Activated naive CD8-positive, alpha-beta T cell treated with anti-CD3 and anti-CD28 coated beads, Interleukin-2, amount 50 U/mL, for 24 hours (primary cell): Measurements from ENCODE around the gene TMEM38B.
A peak's percentile ranks its signal among the peaks of the same experiment; 100 is the strongest.

Experiments
- ATAC-seq: fragments of 150-1000 bp; cut with Tn5 transposase; one replicate; pipeline ENCODE4 v1.10.0; 2021
- DNase-seq: peaks from one replicate; pipeline ENCODE4 v3.0.0; 2021
- H3K27ac Mint-ChIP-seq: one replicate; pipeline ENCODE4 v1.8.0; 2021; ENCODE audit warnings: mild to moderate bottlenecking, mixed read lengths
- H3K27me3 Mint-ChIP-seq: one replicate; pipeline ENCODE4 v1.8.0; 2021; ENCODE audit warnings: mixed read lengths
- H3K36me3 Mint-ChIP-seq: one replicate; pipeline ENCODE4 v1.8.0; 2021; ENCODE audit warnings: low read depth, mixed read lengths
- H3K4me1 Mint-ChIP-seq: one replicate; pipeline ENCODE4 v1.8.0; 2021; ENCODE audit warnings: mixed read lengths
- H3K4me3 Mint-ChIP-seq: one replicate; pipeline ENCODE4 v1.8.0; 2021; ENCODE audit warnings: mild to moderate bottlenecking, moderate library complexity, mixed read lengths
- H3K9me3 Mint-ChIP-seq: one replicate; pipeline ENCODE4 v1.8.0; 2021; ENCODE audit warnings: mixed read lengths

TMEM38B gene

DNA sequence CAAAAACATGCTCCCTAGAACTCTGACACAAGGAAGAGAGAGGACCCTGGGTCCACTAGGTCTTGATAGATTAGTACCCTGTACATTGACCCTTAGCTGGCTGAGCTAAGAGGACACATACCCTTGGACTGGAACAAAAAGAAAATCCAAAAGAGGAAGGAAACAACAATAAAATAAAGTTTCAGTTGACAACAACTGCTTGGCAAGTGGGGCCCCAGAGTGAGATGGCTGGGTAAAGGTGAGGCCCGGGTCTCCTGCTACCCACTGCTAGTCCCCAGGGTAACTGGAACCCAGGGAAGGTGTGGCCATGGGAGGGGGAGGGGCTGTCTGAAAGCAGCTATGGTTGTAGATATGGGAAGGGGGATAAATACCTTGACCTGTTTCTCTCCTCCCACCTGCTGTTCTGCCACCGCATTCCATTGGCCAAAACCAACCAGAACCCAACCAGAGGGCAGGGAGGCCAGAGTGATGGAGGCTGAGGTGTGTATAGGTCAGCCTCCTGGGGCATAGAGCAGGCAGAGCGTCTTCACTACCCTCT lies 20.4 kb upstream of the TMEM38B start:
- DNase-seq (no peak), ATAC-seq (no peak)
- Mint-ChIP-seq H3K9me3 (no peaks in the 10 kb centered on the region), H3K27ac (no peak overlapping the region), H3K27me3 (no peaks in the 10 kb centered on the region), H3K4me3 (no peak overlapping the region), H3K36me3 (no peaks in the 10 kb centered on the region), H3K4me1 (no peaks in the 10 kb centered on the region)

DNA sequence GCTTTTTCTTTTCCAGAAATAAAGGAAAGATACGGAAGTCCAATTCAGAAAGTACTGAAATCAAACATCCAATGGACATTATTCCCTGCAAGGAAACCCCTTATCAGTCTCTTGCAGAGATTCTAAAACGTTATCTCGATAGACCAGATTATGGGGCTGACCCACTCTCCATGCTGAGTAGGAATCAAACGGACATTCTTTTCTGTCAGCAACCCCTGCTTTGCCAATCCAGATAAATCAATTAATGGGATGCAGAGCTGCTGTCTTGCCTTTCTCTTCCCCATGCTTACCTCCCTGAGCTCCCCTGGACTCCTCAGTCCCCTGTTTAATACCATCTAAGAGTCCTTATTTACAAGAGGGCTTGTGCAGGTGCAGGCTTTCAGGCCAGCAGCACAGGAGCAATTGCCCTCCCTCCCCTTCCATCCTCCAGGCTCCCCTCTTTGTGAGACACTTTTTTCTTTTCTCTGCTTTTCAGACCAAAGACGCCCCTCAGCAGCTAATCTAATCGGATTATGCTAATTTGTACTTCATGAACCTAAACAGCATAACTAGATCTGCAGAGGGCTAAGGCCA lies 17.9 kb upstream of the TMEM38B start:
- no peaks in the 10 kb centered on the region for H3K27me3 Mint-ChIP-seq
- H3K4me3 Mint-ChIP-seq = no peak overlapping the region
- no peaks in the 10 kb centered on the region for H3K4me1 Mint-ChIP-seq
- no peak overlapping the region for H3K27ac Mint-ChIP-seq
- no peaks in the 10 kb centered on the region for H3K9me3 Mint-ChIP-seq
- DNase-seq (no peak), ATAC-seq (no peak)
- no peaks in the 10 kb centered on the region for H3K36me3 Mint-ChIP-seq

DNA sequence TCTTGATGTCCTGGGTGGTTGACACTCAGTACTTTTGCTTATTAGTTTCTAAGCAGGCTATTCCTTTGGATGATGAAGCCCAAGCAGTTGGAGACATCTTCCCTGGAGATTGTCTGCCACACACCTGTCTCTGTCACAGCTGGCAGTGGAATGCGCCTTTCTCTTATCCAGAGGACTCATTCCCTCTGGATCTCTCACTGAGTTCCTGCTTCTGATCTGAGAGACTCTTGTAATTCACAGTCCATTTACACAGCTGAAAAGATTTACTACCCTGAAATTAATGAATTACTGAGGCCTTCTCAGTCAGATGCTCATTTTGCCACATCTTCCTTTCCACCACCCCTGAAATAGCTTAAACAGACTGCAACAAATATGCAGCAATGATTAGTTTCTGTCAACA lies 16.2 kb upstream of the TMEM38B start:
- H3K4me1 Mint-ChIP-seq = no peaks in the 10 kb centered on the region
- H3K4me3 Mint-ChIP-seq = no peak overlapping the region
- H3K36me3 Mint-ChIP-seq = no peaks in the 10 kb centered on the region
- H3K27ac Mint-ChIP-seq = no peak overlapping the region
- ATAC-seq (no peak), DNase-seq (no peak)
- H3K9me3 Mint-ChIP-seq = no peaks in the 10 kb centered on the region
- no peaks in the 10 kb centered on the region for H3K27me3 Mint-ChIP-seq

DNA sequence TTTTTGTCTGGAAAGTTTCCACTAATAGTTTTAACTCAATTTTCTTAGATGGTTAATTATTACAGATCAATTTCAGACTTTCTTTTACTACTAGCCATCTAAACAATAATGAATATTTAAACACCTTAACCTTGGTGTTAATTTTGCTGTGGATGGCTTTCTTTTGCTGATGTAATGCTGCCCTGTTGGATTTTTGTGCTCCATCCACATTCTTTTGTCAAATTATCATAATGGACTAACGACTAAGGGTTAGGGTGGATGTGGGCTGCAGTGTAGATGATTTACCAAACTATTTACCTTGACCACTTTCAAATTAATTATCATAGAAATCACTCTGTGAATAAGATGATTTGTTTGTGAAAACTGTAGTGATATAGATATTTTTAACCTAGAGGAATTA lies 15.6 kb upstream of the TMEM38B start:
- H3K27me3 Mint-ChIP-seq = no peaks in the 10 kb centered on the region
- no peak for DNase-seq

DNA sequence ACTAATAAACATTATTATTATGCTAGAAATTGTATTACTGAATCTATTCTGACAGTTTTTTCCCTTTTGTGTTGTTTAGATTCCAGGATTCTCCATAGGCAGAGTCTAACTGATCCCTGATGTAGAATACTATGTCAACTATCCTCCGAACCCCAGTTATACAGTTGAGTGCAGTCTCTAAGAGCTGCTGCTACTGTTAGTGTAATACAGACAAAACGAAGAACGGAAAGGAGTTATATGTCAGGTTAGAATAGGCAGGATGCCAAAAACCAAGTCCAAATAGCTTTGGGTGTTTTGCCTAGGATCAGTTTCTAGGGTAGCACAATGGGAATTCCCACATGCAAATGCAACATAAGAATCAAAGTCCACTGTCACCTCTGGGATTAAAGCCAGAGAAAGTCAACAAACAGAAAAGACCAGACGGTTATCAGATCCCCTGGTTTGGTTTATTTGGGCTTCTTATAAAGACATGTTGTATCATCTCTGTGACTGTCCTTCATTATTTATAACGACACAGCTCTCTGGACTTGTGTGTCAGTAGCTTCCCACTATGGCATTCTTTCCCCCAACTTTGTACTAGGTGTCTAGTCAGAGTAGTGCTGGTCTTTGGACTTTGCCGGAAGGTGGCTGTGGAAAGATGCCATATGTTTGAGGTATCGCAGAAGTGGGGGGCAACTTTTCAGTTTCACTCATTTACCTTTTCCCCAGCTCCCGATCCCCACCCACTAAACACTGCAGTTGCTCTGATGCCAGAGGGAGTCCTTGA lies 14.9 kb upstream of the TMEM38B start:
- H3K4me3 Mint-ChIP-seq = no peak overlapping the region
- no peak overlapping the region for H3K27ac Mint-ChIP-seq
- ATAC-seq (no peak), DNase-seq (no peak)
- H3K4me1 Mint-ChIP-seq = no peaks in the 10 kb centered on the region
- no peaks in the 10 kb centered on the region for H3K9me3 Mint-ChIP-seq
- no peaks in the 10 kb centered on the region for H3K36me3 Mint-ChIP-seq
- no peaks in the 10 kb centered on the region for H3K27me3 Mint-ChIP-seq

More for the DNA sequence above, 15.6 kb upstream of the TMEM38B start:
- no peaks in the 10 kb centered on the region for H3K4me1 Mint-ChIP-seq
- no peaks in the 10 kb centered on the region for H3K9me3 Mint-ChIP-seq
- H3K27ac Mint-ChIP-seq = no peak overlapping the region
- no peaks in the 10 kb centered on the region for H3K36me3 Mint-ChIP-seq
- ATAC-seq = no peak
- H3K4me3 Mint-ChIP-seq = no peak overlapping the region

DNA sequence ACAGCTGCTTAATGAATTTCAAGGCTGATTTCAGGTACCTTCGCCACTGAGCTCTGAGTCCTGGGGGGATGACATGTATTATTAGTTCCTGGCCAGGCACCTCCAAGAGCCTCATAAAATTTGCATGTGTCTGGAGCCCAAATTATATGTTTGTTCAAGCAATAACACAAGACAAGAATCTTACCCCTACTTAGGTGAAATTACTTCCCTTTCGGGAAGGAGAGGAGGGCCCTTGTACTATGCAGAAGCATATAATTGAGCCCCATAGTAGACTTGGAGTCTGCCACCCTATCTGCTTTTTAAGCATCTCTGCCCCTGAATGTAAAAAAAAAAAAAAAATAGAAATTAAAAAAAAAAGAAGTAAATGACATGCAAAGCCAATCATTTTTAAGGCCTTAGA lies 13.0 kb upstream of the TMEM38B start:
- Mint-ChIP-seq H3K9me3 (no peaks in the 10 kb centered on the region), H3K27me3 (no peaks in the 10 kb centered on the region), H3K4me3 (no peak overlapping the region), H3K27ac (no peak overlapping the region), H3K4me1 (no peaks in the 10 kb centered on the region), H3K36me3 (no peaks in the 10 kb centered on the region)
- ATAC-seq = no peak
- no peak for DNase-seq

DNA sequence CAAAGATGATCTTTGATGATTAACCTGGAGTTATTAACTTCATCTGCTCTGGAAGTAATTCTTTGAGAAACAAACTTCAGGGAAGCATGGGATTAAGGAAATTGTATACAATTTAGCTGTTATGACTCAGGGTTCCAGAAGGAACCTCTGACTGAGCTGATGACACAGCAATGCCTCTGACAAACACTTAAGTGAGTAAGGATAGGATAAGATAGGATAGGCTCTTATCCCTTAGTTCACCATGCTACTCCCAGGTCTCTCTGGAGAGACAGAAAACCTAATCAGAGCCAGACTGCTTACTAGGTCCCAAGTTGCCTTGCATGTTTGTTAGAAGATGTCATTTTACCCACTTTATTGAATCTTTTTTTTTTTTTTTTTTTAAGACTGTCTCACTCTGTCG lies 12.6 kb upstream of the TMEM38B start:
- H3K9me3 Mint-ChIP-seq = no peaks in the 10 kb centered on the region
- DNase-seq = no peak

DNA sequence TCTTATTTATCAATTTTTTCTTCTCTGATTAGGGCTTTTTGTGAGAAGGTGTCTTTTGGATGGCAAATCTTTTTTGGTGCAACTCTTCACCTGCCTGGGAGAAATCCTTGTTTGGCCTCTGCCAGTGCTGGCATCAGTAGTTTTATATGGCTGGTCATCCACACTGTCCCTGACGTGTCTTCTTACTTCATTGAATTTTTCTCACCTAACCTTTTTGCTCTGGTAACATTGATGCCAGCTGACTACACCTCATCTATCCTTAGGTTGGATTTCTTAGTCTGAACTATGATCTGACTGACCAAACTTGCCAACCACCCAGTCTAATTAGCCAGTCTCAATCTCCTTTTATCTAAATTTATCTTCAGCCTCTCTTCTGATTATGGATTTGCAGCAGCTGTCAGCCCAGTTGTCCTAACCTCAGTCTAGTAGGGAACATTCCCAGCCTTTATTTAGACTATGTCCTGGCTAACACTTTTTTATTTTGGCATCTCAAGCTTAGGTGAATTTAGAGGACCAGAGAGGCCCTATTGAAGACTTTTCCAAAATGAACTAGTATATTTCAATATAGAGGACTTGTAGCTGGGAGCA lies 10.6 kb upstream of the TMEM38B start:
- no peak for DNase-seq
- no peaks in the 10 kb centered on the region for H3K27me3 Mint-ChIP-seq
- H3K9me3 Mint-ChIP-seq = no peaks in the 10 kb centered on the region
- H3K4me3 Mint-ChIP-seq = no peak overlapping the region
- ATAC-seq = no peak
- no peaks in the 10 kb centered on the region for H3K36me3 Mint-ChIP-seq
- H3K27ac Mint-ChIP-seq = no peak overlapping the region
- no peaks in the 10 kb centered on the region for H3K4me1 Mint-ChIP-seq

More for the DNA sequence above, 12.6 kb upstream of the TMEM38B start:
- ATAC-seq = no peak
- Mint-ChIP-seq H3K27ac (no peak overlapping the region), H3K4me1 (no peaks in the 10 kb centered on the region), H3K27me3 (no peaks in the 10 kb centered on the region), H3K4me3 (no peak overlapping the region), H3K36me3 (no peaks in the 10 kb centered on the region)

DNA sequence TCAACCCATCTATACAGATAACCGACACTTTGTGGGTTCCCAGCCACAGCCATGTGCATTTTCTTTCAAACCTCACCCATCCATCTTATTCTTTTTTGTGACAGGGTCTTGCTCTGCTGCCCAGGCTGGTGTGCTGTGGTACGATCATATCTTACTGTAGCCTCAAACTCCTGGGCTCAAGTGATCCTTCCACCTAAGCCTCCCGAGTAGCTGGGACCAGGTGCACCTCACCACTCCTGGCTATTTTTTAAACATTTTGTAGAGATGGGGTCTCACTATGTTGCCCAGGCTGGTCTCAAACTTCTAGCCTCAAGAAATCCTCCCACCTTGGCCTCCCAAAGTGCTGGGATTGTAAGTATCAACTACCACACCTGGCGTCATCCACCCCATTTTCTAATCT lies 7.4 kb upstream of the TMEM38B start:
- H3K27me3 Mint-ChIP-seq = peaks cover 15% of the 10 kb centered on the region
- H3K36me3 Mint-ChIP-seq = no peaks in the 10 kb centered on the region
- H3K4me3 Mint-ChIP-seq = no peak overlapping the region
- no peak for ATAC-seq
- no peak overlapping the region for H3K27ac Mint-ChIP-seq
- no peak for DNase-seq
- H3K9me3 Mint-ChIP-seq = no peaks in the 10 kb centered on the region
- H3K4me1 Mint-ChIP-seq = no peaks in the 10 kb centered on the region

DNA sequence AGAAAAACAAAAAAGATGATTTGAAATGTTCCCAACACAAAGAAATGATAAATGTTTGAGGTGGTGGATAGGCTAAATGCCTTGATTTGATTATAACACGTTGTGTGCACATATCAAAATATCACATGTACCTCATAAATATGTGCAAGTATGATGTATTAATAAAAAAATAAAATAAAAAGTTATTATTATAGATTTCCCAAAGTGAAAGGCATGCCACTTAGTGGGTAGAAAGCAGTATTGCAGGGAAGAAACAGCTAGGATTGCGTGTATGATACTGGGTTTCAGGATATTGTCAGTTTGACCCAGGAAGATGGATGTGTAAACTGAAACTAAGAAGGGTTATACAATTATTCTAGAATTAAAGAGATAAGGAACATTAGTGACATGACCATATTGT lies 3.6 kb upstream of the TMEM38B start:
- no peak for DNase-seq
- Mint-ChIP-seq H3K9me3 (no peaks in the 10 kb centered on the region), H3K36me3 (no peaks in the 10 kb centered on the region), H3K27me3 (peaks cover 30% of the 10 kb centered on the region), H3K27ac (no peak overlapping the region), H3K4me3 (no peak overlapping the region), H3K4me1 (peaks cover 15% of the 10 kb centered on the region)
- no peak for ATAC-seq

DNA sequence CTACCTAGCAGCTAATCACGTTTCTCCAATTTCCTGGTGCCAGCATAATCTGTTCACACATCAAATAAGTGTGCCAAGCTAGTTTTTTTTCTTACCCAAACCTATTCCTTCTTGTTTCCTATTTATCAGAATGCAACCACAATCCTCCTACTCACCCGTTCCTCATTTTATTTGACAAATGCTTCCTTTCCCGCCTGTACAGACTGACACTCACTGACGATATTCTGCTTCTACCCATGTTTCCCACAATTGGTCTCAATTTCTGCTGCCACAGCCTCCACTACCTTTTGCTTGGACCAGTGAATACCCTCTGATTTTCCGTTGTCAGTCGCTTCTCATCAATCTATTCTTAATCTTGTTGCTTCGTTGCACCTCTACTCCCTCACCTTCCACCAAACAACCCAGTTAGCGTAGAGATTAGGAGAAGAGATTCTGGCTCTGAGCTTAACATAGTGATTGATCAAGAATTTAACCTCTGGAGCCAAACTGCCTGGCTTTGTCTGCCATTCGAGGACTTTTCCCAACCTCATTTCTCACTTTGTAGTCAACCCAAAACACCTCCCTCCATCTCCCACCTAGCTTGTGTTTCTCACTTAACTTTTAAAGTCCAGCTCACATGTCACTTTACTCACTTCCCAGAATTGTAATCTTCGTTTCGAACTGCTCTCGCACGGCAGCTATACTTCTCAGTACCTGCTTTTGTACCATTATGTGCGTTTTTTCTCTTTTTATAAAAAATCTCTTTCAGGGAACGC lies 729 bp upstream of the TMEM38B start:
- peaks cover 30% of the 10 kb centered on the region for H3K27me3 Mint-ChIP-seq
- H3K9me3 Mint-ChIP-seq = no peaks in the 10 kb centered on the region
- no peaks in the 10 kb centered on the region for H3K36me3 Mint-ChIP-seq
- peaks cover 18% of the 10 kb centered on the region for H3K4me1 Mint-ChIP-seq
- DNase-seq = no peak
- ATAC-seq = no peak
- H3K27ac Mint-ChIP-seq = peak overlapping the region; percentile 37
- H3K4me3 Mint-ChIP-seq = peak overlapping the region; percentile 88

DNA sequence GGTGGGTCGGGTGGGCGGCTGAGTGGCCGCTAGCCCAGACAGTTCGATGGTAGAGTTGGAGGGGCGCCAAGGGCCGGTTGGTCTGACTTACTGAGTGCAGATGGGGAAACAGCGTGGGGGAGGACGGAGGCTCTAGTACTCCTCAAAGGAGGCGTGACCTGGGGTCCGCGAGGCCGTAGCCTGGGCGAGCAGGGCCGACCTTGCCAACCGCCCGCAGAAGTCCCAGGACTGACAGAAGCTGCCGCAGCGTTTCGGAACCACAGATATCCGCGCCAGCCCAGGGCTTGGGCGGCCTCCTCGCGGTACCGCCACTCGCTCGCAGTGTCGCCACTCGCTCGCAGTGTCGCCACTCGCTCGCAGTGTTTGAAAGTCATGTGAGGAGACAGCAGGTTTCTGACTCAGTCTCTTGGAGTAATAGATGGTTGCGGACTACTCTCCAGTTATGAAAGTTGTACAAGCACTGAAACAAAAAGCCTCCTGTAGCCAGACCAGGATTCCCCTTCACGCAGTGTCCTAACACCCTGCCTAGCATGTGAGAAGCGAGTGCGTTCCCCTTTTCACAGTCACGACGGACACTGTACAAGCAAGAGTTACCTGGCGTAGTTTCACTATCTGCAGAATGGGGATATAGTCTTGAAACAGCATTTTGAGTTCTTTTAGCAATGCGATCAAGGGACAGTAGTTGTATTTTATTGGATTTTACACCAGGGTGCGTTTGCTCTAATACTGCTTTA lies 674 bp downstream of the TMEM38B start:
- DNase-seq (peak; percentile 53), ATAC-seq (peak; percentile 79)
- H3K27ac Mint-ChIP-seq = peak overlapping the region; percentile 69
- H3K9me3 Mint-ChIP-seq = no peaks in the 10 kb centered on the region
- peaks cover 27% of the 10 kb centered on the region for H3K4me1 Mint-ChIP-seq
- no peaks in the 10 kb centered on the region for H3K36me3 Mint-ChIP-seq
- peak overlapping the region; percentile 88 for H3K4me3 Mint-ChIP-seq
- peaks cover 22% of the 10 kb centered on the region for H3K27me3 Mint-ChIP-seq

DNA sequence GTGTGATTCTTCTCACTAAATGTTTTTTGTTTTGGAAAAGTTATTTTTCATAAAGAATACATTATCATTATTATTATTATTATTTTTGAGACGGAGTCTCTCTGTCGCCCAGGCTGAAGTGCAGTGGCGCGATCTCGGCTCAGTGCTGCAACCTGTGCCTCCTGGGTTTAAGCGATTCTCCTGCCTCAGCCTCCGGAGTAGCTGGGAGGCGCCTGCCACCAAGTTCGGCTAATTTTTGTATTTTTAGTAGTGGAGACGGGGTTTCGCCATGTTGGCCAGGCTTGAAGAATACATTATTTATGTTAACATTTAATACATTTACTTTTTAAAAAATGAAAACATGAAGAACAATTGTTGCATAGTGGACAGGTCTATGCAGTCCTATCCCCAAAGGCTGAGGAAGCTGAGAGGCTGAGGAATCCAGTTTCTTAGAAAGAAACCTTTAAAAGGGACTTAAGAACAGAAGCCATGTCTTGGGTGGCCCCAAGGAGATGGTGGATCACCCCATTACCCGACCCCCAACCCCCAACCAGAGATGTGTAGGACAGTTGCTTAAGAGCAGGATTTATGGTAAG lies 2.0 kb downstream of the TMEM38B start:
- H3K4me1 Mint-ChIP-seq = peaks cover 27% of the 10 kb centered on the region
- no peak overlapping the region for H3K27ac Mint-ChIP-seq
- H3K27me3 Mint-ChIP-seq = peaks cover 19% of the 10 kb centered on the region
- no peak for ATAC-seq
- H3K36me3 Mint-ChIP-seq = no peaks in the 10 kb centered on the region
- no peaks in the 10 kb centered on the region for H3K9me3 Mint-ChIP-seq
- DNase-seq = no peak
- no peak overlapping the region for H3K4me3 Mint-ChIP-seq

DNA sequence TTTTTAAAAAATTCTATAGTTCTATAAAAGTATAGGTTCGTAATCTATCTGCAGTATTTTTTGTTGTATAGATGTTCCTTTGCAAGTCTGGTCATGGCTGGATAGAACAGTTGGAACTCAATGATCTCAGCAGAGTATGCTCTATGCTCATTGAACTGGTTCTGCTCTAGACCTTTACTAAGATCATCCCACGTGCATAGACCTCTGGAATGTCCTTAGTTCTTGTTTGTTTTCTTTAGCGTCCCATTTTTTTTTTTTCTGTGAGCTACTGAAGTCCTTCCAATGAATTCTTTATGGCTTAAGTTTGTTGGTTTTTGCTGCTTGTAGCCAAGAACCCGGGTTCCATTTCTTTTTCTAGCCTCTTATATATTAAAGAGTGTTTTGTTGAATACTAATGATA lies 3.5 kb downstream of the TMEM38B start:
- Mint-ChIP-seq H3K4me1 (peaks cover 27% of the 10 kb centered on the region), H3K27me3 (peaks cover 8% of the 10 kb centered on the region), H3K9me3 (no peaks in the 10 kb centered on the region), H3K36me3 (no peaks in the 10 kb centered on the region), H3K27ac (no peak overlapping the region), H3K4me3 (no peak overlapping the region)
- ATAC-seq (no peak), DNase-seq (no peak)
